Fibroblast of skin of right quadriceps (primary cell): Measurements from ENCODE around the gene CPED1.
"Not testable (repeated sequence)": the region's sequence is repeated elsewhere in the genome, so short reads cannot be mapped to it uniquely, and the experiment has no call there.

Experiments
- DNase-seq: peaks from one replicate; pipeline ENCODE4 v3.0.0-alpha.2; 2013

The CPED1 gene

GRCh38 chr7:121157885-121158590 is 169.5 kb downstream of the CPED1 start:
- DNase-seq = no peak

GRCh38 chr7:121158665-121159064 is 170.2 kb downstream of the CPED1 start:
- DNase-seq = no peak

DNA sequence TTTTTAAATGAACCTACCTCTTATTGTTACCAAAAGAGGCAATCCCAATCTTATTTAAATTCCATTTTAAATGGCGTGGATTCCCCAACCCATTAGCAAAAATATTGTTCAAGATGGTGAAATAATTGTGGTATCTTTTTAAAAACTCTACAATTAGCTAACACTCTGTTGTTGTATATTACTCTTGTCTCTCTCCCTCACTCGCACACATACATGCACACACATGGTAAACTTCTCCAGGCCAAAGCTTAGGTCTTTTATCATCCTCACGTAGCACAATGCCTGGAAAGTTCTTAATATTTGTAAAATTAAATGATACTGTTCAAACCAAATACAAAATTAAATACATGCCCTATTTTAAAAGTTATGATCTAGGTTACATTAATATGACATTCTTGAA is 171.0 kb downstream of the CPED1 start:
- DNase-seq = no peak

DNA sequence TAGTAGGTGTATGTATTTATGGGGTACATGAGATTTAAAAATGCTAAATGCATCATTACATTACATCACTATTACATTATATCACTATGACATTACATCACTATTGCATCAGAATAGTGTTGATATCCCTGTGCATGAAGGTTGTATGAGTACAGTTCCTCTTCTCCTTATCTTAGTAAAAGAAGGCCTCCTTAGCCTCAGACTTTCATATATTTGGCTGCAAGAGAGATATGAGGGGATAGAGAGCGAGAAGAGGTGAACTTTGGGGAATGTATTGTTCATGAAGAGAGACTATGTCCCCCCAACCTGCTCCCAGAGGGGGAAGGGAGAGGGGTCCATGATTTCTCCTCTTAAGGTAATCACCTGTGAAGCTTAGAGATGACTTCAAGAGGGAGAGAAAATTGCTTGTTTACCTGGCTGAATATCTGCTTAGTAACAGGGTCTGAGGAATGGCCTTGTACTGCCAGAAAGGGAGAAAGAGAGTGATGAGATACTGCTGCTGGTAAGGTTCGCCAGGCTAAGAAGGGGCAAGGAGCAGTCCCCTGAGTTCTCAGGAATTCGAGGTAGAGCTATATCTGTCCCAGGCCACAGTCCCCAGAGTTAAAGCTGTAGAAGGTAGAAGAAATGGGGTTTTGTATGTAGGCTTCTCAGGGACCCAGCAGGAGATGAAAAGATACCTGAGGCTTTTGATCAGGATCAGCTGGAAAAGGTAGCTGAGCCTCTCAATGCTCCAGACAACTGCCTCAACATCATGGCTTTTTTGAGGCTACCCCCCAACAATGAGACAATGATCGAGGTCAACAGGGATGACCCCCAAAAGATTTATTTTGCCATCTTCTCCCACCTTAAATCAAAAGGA is 171.9 kb downstream of the CPED1 start:
- DNase-seq = no peak

DNA sequence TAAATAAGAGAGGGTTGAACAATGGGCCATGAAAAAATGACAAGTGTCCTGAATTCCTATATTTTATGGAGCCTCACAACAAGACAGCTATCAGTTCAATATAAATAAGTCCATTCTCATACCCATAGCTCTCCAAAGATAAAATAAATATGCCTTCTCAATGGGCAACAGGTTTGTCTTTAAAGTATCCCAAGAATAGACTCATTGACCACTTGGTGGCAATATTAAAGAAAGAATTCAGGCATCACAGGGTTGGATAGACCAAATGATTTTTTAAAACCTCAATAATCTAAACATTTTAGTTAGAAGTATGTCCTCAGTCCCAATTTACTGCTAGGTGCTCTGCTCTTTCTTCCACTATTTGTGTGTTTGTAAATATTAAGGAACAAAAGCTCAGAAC is 175.2 kb downstream of the CPED1 start:
- no peak for DNase-seq

DNA sequence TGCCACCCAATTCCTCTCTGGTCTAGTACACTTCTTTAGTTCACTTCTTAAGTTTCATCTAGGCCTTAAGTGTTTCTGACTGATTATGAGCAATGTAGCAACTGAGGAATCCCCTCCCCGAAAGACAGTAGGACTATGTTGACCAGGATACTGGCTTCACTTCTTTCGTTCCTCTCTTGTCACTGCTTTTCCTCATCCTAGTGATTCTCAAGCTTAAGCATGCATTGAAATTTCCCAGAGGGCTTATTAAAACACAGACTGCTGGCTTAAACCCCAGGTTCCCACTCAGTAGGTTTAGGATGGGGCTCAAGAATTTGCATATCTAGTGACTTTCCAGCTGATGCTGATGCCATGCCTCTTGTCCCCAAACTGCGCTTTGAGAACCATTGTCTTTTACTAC is 175.7 kb downstream of the CPED1 start:
- DNase-seq = no peak

GRCh38 chr7:121166916-121167315 is 178.4 kb downstream of the CPED1 start:
- no peak for DNase-seq

GRCh38 chr7:121167971-121168370 is 179.5 kb downstream of the CPED1 start:
- no peak for DNase-seq

DNA sequence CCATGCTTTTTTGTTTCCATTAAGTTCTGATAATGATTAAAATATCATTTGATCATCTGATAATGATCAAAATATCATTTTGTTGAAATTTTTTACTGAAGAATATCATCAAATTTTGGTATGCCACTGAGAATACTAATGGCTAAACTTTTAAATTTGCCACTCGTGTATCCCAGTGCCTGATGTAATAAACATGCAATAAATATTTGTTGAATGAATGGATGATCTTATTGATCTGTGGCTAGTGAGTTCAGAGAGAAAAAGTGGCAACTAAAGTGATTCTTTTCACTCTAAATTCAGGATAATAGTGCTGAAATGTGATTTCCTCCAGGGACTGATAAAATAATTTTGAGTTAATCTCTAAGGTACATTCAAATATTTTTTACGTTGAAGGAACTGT is 181.0 kb downstream of the CPED1 start:
- no peak for DNase-seq

DNA sequence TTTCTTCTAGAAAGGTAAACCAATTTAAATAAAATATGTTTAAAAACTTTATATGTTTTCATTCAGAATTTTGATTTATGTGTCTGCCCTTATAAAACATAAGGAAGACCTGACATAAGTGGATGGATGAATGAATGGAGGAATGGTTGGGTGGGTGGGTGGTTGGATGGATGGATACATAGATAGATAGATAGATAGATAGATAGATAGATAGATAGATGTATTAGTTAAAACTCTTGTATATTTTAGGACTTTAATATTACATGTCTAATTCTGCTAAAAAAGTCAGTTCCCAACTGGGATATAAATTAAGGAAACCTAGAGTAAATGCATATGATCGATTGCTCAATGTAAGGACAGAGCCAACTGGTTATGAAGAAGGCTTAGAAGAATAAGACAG is 184.0 kb downstream of the CPED1 start:
- DNase-seq = no peak

- no peak for DNase-seq
These were observed 187.3 kb downstream of the CPED1 start for GRCh38 chr7:121175826-121176225.

DNA sequence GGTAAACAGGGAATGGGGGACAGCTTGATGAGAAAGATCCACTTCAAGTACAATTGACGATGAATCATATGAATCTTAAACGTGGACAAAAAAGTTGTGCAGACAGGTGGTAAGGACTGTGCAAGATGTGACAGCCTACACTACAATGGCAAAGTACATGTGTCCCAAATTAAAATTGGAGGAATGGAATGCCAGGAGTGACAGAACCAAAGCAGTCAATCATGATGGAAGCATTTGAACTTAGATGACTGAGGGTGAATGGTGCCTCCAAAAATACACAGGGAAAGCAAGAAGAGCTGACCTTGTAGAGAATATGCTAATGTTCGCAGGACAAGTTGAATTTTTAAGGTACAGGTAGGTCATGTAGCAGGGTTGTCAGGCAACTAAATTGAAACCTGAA is 189.9 kb downstream of the CPED1 start:
- no peak for DNase-seq

DNA sequence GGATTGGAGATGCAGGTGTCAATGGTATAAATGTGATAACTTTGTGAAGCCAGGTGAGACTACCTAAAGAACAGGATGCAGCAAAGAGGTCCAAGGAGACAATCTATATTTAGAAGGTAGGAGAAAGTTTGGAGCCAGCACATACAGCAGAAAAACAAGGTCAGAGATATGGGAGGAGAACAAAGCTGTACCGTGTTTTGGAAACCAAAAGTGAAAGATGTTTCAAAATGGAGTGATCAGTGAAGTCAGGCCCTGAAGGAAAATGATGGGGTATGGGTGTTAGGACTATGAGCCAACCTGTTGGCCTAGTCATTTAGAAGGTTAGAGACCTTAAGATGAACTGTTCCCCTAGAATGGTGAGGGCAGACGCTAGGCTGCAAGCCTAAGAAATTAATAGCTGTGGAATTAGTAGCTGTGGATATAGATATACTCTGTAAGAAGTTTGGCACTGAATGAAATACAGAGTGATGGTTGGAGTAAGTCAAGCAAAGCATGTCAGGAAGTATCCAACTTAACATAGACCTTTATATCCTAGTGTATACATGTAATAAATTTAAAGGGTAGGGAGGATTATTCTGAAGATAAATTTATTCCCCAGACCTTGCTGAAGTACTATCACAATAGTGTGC is 190.5 kb downstream of the CPED1 start:
- no peak for DNase-seq

- DNase-seq = no peak
These were observed 192.0 kb downstream of the CPED1 start for GRCh38 chr7:121180436-121181063.

GRCh38 chr7:121181357-121181756 is 192.8 kb downstream of the CPED1 start:
- DNase-seq = no peak

GRCh38 chr7:121182281-121182680 is 193.8 kb downstream of the CPED1 start:
- no peak for DNase-seq

GRCh38 chr7:121182902-121183301 is 194.4 kb downstream of the CPED1 start:
- no peak for DNase-seq

- not testable (repeated sequence) for DNase-seq
These were observed 195.4 kb downstream of the CPED1 start for GRCh38 chr7:121183883-121184282.

GRCh38 chr7:121186746-121187145 is 198.2 kb downstream of the CPED1 start:
- DNase-seq = no peak

DNA sequence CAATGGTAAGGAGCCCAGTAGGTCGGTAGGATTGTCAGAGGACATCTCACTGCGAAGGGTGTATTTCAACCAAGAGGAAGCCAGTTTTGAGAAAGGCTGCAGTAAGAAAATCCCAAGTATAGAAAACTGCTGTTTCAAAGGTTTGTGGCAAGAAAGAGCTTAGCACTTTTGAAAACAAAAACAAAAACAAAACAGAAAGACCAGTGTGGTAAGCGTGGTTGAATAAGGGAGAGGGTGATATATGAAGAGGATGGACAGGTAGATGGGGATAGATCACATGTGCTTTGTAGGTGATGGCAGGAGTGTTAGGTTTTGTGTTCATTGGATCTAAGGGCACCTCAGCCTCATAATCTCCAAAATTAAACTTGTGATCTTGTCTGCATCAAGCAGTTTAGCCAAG is 198.7 kb downstream of the CPED1 start:
- no peak for DNase-seq

DNA sequence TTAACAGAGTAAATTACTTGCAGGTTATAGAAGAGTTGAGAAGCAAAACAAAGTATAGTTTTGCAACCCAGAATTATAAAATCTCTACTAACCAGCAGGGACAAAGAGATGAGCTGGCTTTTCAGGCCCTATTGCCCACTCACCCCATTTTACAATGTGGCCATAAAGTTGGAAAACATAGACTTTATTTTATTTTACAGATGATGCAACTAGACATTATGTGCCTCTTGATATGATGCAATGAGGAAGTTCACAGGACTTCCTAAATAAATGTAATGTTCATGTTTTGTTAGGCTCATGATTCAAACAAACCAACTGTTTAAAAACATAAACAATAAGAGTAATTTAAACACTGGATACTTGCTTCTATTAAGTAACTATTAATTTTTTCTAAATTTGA is 199.2 kb downstream of the CPED1 start:
- no peak for DNase-seq

- peak; percentile 21 for DNase-seq
These were observed 204.3 kb downstream of the CPED1 start for GRCh38 chr7:121192834-121193233.

GRCh38 chr7:121195010-121195409 is 206.5 kb downstream of the CPED1 start:
- DNase-seq = no peak
